HEK293 (cell line): ENCODE data around the gene ANXA2.

Source experiments
- HOXA7 ChIP-seq: sonication (generic); formaldehyde crosslinking; IDR thresholded peaks from 2 replicates; pipeline ENCODE4 v1.8.1; 2022; ENCODE audit warnings: missing genetic modification reagents, borderline replicate concordance
- YY1 ChIP-seq: fragments of 450-650 bp; formaldehyde crosslinking; IDR thresholded peaks from 2 replicates; pipeline ENCODE4 v1.5.1; 2018; ENCODE audit warnings: missing biosample characterization, missing genetic modification characterization
- ZBTB1 ChIP-seq: fragments of 450-650 bp; formaldehyde crosslinking; IDR thresholded peaks from 2 replicates; pipeline ENCODE4 v1.5.1; 2016; ENCODE audit warnings: missing biosample characterization, missing genetic modification characterization
- ZNF174 ChIP-seq: fragments of 450-650 bp; formaldehyde crosslinking; IDR thresholded peaks from 2 replicates; pipeline ENCODE4 v1.5.0; 2017; ENCODE audit warnings: missing biosample characterization, mild to moderate bottlenecking, missing genetic modification characterization
- ZNF292 ChIP-seq: fragments of 450-650 bp; formaldehyde crosslinking; IDR thresholded peaks from 2 replicates; pipeline ENCODE4 v1.5.1; 2016; ENCODE audit warnings: low read depth, missing biosample characterization, missing genetic modification characterization, borderline replicate concordance
- TF ChIP-seq, protein P1 (sequence below): fragments of 450-650 bp; formaldehyde crosslinking; IDR thresholded peaks from 2 replicates; pipeline ENCODE4 v1.5.1; 2016; ENCODE audit warnings: missing biosample characterization, missing genetic modification characterization
- TF ChIP-seq, protein P2 (sequence below): fragments of 450-650 bp; formaldehyde crosslinking; IDR thresholded peaks from 2 replicates; pipeline ENCODE4 v1.5.1; 2016; ENCODE audit warnings: missing biosample characterization, missing genetic modification characterization, borderline replicate concordance
- TF ChIP-seq, protein P3 (sequence below): fragments of 450-650 bp; formaldehyde crosslinking; IDR thresholded peaks from 2 replicates; pipeline ENCODE4; 2016; ENCODE audit warnings: missing biosample characterization, missing genetic modification characterization

DNA sequence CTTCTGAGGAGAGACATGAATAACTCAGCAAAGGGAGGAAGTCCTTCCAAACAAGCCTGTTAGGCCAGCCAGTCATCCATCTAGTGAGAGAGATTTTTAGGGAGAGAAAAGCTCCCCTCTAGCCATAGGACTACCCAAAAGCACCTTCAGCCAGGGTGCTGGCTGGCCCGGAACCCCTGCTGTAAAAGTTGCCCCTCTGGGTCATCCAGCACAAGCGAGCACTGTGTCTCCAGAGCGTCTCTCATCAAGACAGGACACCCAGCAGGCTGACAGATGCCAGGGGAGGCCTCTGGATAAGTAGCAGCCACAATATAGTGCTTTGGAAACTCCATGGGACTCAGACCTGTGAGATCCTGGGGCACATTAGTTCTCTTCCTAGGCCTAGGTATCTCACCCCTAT lies 24.5 kb downstream of the ANXA2 start:
- TF ChIP-seq ZNF174 (tag by site-specific recombination): no peak
- TF ChIP-seq, protein P1, sequence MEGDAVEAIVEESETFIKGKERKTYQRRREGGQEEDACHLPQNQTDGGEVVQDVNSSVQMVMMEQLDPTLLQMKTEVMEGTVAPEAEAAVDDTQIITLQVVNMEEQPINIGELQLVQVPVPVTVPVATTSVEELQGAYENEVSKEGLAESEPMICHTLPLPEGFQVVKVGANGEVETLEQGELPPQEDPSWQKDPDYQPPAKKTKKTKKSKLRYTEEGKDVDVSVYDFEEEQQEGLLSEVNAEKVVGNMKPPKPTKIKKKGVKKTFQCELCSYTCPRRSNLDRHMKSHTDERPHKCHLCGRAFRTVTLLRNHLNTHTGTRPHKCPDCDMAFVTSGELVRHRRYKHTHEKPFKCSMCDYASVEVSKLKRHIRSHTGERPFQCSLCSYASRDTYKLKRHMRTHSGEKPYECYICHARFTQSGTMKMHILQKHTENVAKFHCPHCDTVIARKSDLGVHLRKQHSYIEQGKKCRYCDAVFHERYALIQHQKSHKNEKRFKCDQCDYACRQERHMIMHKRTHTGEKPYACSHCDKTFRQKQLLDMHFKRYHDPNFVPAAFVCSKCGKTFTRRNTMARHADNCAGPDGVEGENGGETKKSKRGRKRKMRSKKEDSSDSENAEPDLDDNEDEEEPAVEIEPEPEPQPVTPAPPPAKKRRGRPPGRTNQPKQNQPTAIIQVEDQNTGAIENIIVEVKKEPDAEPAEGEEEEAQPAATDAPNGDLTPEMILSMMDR: no peak
- TF ChIP-seq, protein P2, sequence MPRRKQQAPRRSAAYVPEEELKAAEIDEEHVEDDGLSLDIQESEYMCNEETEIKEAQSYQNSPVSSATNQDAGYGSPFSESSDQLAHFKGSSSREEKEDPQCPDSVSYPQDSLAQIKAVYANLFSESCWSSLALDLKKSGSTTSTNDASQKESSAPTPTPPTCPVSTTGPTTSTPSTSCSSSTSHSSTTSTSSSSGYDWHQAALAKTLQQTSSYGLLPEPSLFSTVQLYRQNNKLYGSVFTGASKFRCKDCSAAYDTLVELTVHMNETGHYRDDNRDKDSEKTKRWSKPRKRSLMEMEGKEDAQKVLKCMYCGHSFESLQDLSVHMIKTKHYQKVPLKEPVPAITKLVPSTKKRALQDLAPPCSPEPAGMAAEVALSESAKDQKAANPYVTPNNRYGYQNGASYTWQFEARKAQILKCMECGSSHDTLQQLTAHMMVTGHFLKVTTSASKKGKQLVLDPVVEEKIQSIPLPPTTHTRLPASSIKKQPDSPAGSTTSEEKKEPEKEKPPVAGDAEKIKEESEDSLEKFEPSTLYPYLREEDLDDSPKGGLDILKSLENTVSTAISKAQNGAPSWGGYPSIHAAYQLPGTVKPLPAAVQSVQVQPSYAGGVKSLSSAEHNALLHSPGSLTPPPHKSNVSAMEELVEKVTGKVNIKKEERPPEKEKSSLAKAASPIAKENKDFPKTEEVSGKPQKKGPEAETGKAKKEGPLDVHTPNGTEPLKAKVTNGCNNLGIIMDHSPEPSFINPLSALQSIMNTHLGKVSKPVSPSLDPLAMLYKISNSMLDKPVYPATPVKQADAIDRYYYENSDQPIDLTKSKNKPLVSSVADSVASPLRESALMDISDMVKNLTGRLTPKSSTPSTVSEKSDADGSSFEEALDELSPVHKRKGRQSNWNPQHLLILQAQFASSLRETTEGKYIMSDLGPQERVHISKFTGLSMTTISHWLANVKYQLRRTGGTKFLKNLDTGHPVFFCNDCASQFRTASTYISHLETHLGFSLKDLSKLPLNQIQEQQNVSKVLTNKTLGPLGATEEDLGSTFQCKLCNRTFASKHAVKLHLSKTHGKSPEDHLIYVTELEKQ: no peak
- no peak for TF ChIP-seq ZNF292
- TF ChIP-seq, protein P3, sequence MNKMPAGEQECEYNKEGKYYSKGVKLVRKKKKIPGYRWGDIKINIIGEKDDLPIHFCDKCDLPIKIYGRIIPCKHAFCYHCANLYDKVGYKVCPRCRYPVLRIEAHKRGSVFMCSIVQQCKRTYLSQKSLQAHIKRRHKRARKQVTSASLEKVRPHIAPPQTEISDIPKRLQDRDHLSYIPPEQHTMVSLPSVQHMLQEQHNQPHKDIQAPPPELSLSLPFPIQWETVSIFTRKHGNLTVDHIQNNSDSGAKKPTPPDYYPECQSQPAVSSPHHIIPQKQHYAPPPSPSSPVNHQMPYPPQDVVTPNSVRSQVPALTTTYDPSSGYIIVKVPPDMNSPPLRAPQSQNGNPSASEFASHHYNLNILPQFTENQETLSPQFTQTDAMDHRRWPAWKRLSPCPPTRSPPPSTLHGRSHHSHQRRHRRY (tag by site-specific recombination): no peak
- no peak for TF ChIP-seq ZBTB1 (tag by site-specific recombination)
- TF ChIP-seq HOXA7 (CRISPR knock-in tag): no peak
- TF ChIP-seq YY1 (tag by site-specific recombination): no peak
